Fibroblast of lung (primary cell): ENCODE data around the gene BCCIP.

Experiments used
- CTCF ChIP-seq, 2 donors: IDR thresholded peaks in 1 of 2; conservative IDR thresholded peaks in 1 of 2; 1 replicate in 1 of 2; 2 replicates in 1 of 2; pipeline ENCODE4 v1.5.1; 2011 to 2012; ENCODE audit warnings: low read length in 2 of 2, control low read depth in 1 of 2, inconsistent platforms in 1 of 2, low read depth in 1 of 2, mild to moderate bottlenecking in 1 of 2
- EZH2 ChIP-seq: IDR thresholded peaks from 2 replicates; pipeline ENCODE4 v1.5.1; 2012; ENCODE audit warnings: low read length, control low read depth, mild to moderate bottlenecking; ENCODE audit errors: missing control alignments

GRCh38 chr10:125782054-125782453, 41.3 kb upstream of the BCCIP start:
- no peak for TF ChIP-seq CTCF (conservative IDR thresholded peaks at IDR 0.05 in 1 of 2, IDR thresholded peaks at IDR 0.05 in 1 of 2; ENCODE audit: low read depth in 1 of 2, low read length in 2 of 2)
- no peak for TF ChIP-seq EZH2
